IPS DF 6.9 (cell line): ENCODE results near the gene ZMYND8.
"Not testable (repeated sequence)": the region's sequence is repeated elsewhere in the genome, so short reads cannot be mapped to it uniquely, and the experiment has no call there.

Experiments
- DNase-seq: peaks from one replicate; pipeline ENCODE4 v3.0.0-alpha.2; 2013; ENCODE audit warnings: low read depth, low spot score
- H3K27ac ChIP-seq: one replicate; pipeline ENCODE4 v1.5.1; 2013; ENCODE audit warnings: low read length, control low read depth
- H3K27me3 ChIP-seq: 2 replicates; pipeline ENCODE4 v1.6.1; 2013; ENCODE audit warnings: mild to moderate bottlenecking, low read length; ENCODE audit not compliant: control insufficient read depth, insufficient read depth
- H3K36me3 ChIP-seq: 2 replicates; pipeline ENCODE4 v1.6.1; 2013; ENCODE audit warnings: low read length; ENCODE audit not compliant: control insufficient read depth, insufficient read depth
- H3K4me1 ChIP-seq: 2 replicates; pipeline ENCODE4 v1.6.1; 2013; ENCODE audit warnings: low read length; ENCODE audit not compliant: control insufficient read depth, insufficient read depth
- H3K4me3 ChIP-seq: 2 replicates; pipeline ENCODE4 v1.5.1; 2013; ENCODE audit warnings: mild to moderate bottlenecking, low read length
- H3K9me3 ChIP-seq: 2 replicates; pipeline ENCODE4 v1.6.1; 2013; ENCODE audit warnings: low read length, inconsistent platforms; ENCODE audit not compliant: control insufficient read depth, insufficient read depth
- WGBS: extraction: QIAGEN DNeasy Blood & Tissue Kit; methylation state at CpG from one replicate; pipeline ENCODE4 v1.1.7; 2013; ENCODE audit warnings: mixed read lengths, missing lambda C conversion rate; ENCODE audit not compliant: insufficient read length, insufficient coverage; 5-methylcytosine and 5-hydroxymethylcytosine counted together

Gene ZMYND8

GRCh38 chr20:47356526-47357295, at the start of gene ZMYND8:
ZMYND8 (minus strand) TSS chr20:47356699; CDS start chr20:47356670, 29 bp downstream.
- no peak for DNase-seq
- no peaks in the 10 kb centered on the region for H3K36me3 ChIP-seq
- H3K27me3 ChIP-seq: no peaks in the 10 kb centered on the region
- no peak within 1 kb of the TSS for H3K4me3 ChIP-seq
- H3K27ac ChIP-seq: no peak within 1 kb of the TSS
- H3K9me3 ChIP-seq: no peaks in the 10 kb centered on the region
- peaks cover 24% of the 10 kb centered on the region for H3K4me1 ChIP-seq
- no CpG with 5 or more reads among the region's 21 CpGs for WGBS

- Histone ChIP-seq H3K27ac (no peak overlapping the region), H3K4me1 (no peaks in the 10 kb centered on the region), H3K9me3 (no peaks in the 10 kb centered on the region), H3K4me3 (no peak overlapping the region), H3K36me3 (no peaks in the 10 kb centered on the region), H3K27me3 (no peaks in the 10 kb centered on the region)
- DNase-seq: no peak
- WGBS: no CpG with 5 or more reads among the region's 4 CpGs
Measured at GRCh38 chr20:47405775-47406325, 49.4 kb upstream of the ZMYND8 start.

- Histone ChIP-seq H3K9me3 (no peaks in the 10 kb centered on the region), H3K4me3 (no peak overlapping the region), H3K36me3 (no peaks in the 10 kb centered on the region), H3K27me3 (no peaks in the 10 kb centered on the region), H3K4me1 (no peaks in the 10 kb centered on the region), H3K27ac (no peak overlapping the region)
- no CpG with 5 or more reads among the region's 5 CpGs for WGBS
- DNase-seq: no peak
Measured at GRCh38 chr20:47400685-47401084, 44.2 kb upstream of the ZMYND8 start.

- no peak for DNase-seq
- Histone ChIP-seq H3K4me1 (no peaks in the 10 kb centered on the region), H3K4me3 (no peak overlapping the region)
Measured at GRCh38 chr20:47397652-47398301, 41.3 kb upstream of the ZMYND8 start.

GRCh38 chr20:47396762-47397476, 40.4 kb upstream of the ZMYND8 start:
- H3K36me3 ChIP-seq: no peaks in the 10 kb centered on the region
- H3K27ac ChIP-seq: no peak overlapping the region
- no peaks in the 10 kb centered on the region for H3K9me3 ChIP-seq
- no peaks in the 10 kb centered on the region for H3K27me3 ChIP-seq
- no peaks in the 10 kb centered on the region for H3K4me1 ChIP-seq
- WGBS: no CpG with 5 or more reads among the region's 5 CpGs
- no peak overlapping the region for H3K4me3 ChIP-seq
- DNase-seq: no peak

More at GRCh38 chr20:47397652-47398301, 41.3 kb upstream of the ZMYND8 start:
- Histone ChIP-seq H3K27ac (no peak overlapping the region), H3K36me3 (no peaks in the 10 kb centered on the region), H3K27me3 (no peaks in the 10 kb centered on the region), H3K9me3 (no peaks in the 10 kb centered on the region)
- no CpG with 5 or more reads among the region's 9 CpGs for WGBS

GRCh38 chr20:47393796-47394514, 37.5 kb upstream of the ZMYND8 start:
- H3K9me3 ChIP-seq, H3K4me1 ChIP-seq, H3K4me3 ChIP-seq, H3K36me3 ChIP-seq, H3K27me3 ChIP-seq, H3K27ac ChIP-seq, DNase-seq: not testable (repeated sequence)
- no CpG with 5 or more reads among the region's 11 CpGs for WGBS

GRCh38 chr20:47392721-47393073, 36.2 kb upstream of the ZMYND8 start:
- Histone ChIP-seq H3K36me3 (no peaks in the 10 kb centered on the region), H3K27me3 (no peaks in the 10 kb centered on the region), H3K4me3 (no peak overlapping the region), H3K9me3 (no peaks in the 10 kb centered on the region), H3K4me1 (no peaks in the 10 kb centered on the region), H3K27ac (no peak overlapping the region)
- no peak for DNase-seq
- no CpG with 5 or more reads among the region's 2 CpGs for WGBS

GRCh38 chr20:47392015-47392720, 35.7 kb upstream of the ZMYND8 start:
- Histone ChIP-seq H3K9me3 (no peaks in the 10 kb centered on the region), H3K27me3 (no peaks in the 10 kb centered on the region), H3K36me3 (no peaks in the 10 kb centered on the region), H3K27ac (no peak overlapping the region), H3K4me1 (no peaks in the 10 kb centered on the region), H3K4me3 (no peak overlapping the region)
- no CpG with 5 or more reads among the region's 7 CpGs for WGBS
- no peak for DNase-seq

GRCh38 chr20:47391276-47392010, 34.9 kb upstream of the ZMYND8 start:
- Histone ChIP-seq H3K36me3 (no peaks in the 10 kb centered on the region), H3K4me1 (no peaks in the 10 kb centered on the region), H3K9me3 (no peaks in the 10 kb centered on the region), H3K27me3 (no peaks in the 10 kb centered on the region), H3K27ac (no peak overlapping the region), H3K4me3 (no peak overlapping the region)
- DNase-seq: no peak
- WGBS: no CpG with 5 or more reads among the region's 6 CpGs
